Measurements from ENCODE around the gene DLG5.

DLG5 gene

DNA sequence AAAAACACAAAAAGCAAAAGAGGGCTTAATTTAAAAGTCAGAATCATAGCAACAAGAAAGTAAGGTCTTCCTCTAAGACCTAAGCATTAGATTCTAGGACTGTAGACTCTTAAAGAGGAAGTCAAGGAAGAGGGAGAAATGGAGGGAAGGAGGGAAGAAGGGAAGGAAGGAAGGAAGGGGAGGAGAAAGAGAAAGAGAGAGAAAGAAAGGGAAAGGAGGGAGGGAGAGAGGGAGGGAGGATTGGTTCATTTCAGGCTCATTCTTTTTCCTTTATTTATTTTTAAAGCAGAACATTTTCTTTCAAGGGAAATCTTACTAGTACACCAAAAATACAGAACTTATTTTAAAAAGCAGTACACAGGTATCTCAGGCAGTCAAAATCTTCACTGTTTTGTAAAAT is 81.1 kb downstream of the DLG5 start:
- Histone ChIP-seq H2AFZ (ENCODE audit: low read depth, low read length) (no peak overlapping the region), H3K27ac (ENCODE audit: low read length) (no peak overlapping the region), H3K79me2 (ENCODE audit: low read length) (no peaks in the 10 kb centered on the region), H4K20me1 (ENCODE audit: insufficient read depth, low read length) (no peaks in the 10 kb centered on the region), H3K9ac (ENCODE audit: low read length) (no peak overlapping the region), H3K4me3 (ENCODE audit: low read length) (no peak overlapping the region), H3K36me3 (replicated peaks; ENCODE audit: low read depth, low read length) (no peaks in the 10 kb centered on the region), H3K9me3 (ENCODE audit: insufficient read depth, low read length) (no peaks in the 10 kb centered on the region), H3K4me2 (ENCODE audit: low read length) (no peak overlapping the region), H3K27me3 (ENCODE audit: low read depth, low read length) (no peaks in the 10 kb centered on the region), H3K4me1 (ENCODE audit: low read length) (no peaks in the 10 kb centered on the region)
- TF ChIP-seq CTCF (IDR thresholded peaks at IDR 0.05; ENCODE audit: low read depth, low read length), result no peak
- no peak for TF ChIP-seq EZH2phosphoT487 (IDR thresholded peaks at IDR 0.05; ENCODE audit: low read depth)

DNA sequence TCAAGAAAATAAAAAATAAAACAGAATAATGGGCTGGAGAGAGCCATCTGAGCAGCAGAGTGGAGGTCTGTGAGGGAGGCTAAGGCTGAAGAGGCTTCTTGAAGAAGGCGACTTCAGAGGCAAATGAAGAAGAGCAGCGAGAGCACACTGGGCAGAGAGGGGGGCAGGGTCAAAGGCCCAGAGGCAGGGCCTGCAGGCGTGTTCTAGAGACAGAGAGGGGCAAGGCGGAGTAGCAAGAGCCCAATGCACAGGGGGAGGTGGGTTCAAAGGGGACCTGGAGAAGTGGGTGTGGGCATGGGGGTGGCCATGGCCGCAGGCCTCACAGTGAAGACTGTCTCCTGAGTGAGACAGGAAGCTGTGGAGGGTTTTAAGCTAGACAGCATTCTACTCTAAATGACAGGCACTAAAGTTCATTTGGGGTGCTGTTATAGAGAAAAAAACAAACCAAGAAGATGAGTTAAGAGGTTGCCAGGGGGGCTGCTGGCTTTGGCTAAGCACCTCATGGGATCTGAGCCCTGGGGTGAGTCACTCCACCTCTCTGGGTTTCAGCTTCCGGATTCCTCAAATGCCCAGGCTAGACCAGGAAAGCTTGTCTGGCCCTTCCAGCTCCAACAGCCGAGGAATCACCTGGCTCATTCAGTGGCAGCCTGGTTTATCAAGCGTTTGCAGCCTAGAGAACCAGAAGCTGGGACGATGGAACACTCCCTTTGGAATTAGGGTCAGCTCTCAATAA is 81.7 kb downstream of the DLG5 start:
- Histone ChIP-seq H4K20me1 (ENCODE audit: insufficient read depth, low read length) (no peaks in the 10 kb centered on the region), H3K27me3 (ENCODE audit: low read depth, low read length) (no peaks in the 10 kb centered on the region), H3K4me2 (ENCODE audit: low read length) (no peak overlapping the region), H3K4me3 (ENCODE audit: low read length) (no peak overlapping the region), H3K79me2 (ENCODE audit: low read length) (no peaks in the 10 kb centered on the region), H3K4me1 (ENCODE audit: low read length) (no peaks in the 10 kb centered on the region), H2AFZ (ENCODE audit: low read depth, low read length) (no peak overlapping the region), H3K9ac (ENCODE audit: low read length) (no peak overlapping the region), H3K27ac (ENCODE audit: low read length) (no peak overlapping the region), H3K36me3 (replicated peaks; ENCODE audit: low read depth, low read length) (no peaks in the 10 kb centered on the region), H3K9me3 (ENCODE audit: insufficient read depth, low read length) (no peaks in the 10 kb centered on the region)
- TF ChIP-seq EZH2phosphoT487 (IDR thresholded peaks at IDR 0.05; ENCODE audit: low read depth), result no peak
- TF ChIP-seq CTCF (IDR thresholded peaks at IDR 0.05; ENCODE audit: low read depth, low read length), result no peak

DNA sequence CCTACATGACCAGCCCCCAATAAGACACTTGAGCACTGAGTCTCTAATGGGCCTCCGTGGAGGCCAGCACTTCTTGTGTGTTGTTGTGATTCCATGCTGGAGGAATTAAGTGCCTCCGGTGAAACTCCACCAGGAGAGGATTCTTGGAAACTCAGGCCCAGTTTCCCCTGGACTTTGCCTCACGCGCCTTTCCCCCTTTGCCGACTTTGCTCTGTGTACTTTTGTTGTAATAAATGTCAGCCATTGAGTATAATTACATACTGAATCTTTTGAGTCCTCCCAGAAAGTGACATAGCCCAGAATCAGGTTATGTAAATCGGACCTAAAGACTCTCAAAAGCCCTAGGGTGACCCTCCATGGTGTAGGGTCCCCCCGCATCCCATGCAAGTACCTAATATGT is 82.4 kb downstream of the DLG5 start:
- Histone ChIP-seq H3K27me3 (ENCODE audit: low read depth, low read length) (no peaks in the 10 kb centered on the region), H4K20me1 (ENCODE audit: insufficient read depth, low read length) (no peaks in the 10 kb centered on the region), H3K4me1 (ENCODE audit: low read length) (no peaks in the 10 kb centered on the region), H2AFZ (ENCODE audit: low read depth, low read length) (no peak overlapping the region), H3K4me2 (ENCODE audit: low read length) (no peak overlapping the region), H3K27ac (ENCODE audit: low read length) (no peak overlapping the region), H3K79me2 (ENCODE audit: low read length) (no peaks in the 10 kb centered on the region), H3K36me3 (replicated peaks; ENCODE audit: low read depth, low read length) (no peaks in the 10 kb centered on the region), H3K4me3 (ENCODE audit: low read length) (no peak overlapping the region), H3K9ac (ENCODE audit: low read length) (no peak overlapping the region), H3K9me3 (ENCODE audit: insufficient read depth, low read length) (no peaks in the 10 kb centered on the region)
- TF ChIP-seq CTCF (IDR thresholded peaks at IDR 0.05; ENCODE audit: low read depth, low read length) (no peak), EZH2phosphoT487 (IDR thresholded peaks at IDR 0.05; ENCODE audit: low read depth) (no peak)

DNA sequence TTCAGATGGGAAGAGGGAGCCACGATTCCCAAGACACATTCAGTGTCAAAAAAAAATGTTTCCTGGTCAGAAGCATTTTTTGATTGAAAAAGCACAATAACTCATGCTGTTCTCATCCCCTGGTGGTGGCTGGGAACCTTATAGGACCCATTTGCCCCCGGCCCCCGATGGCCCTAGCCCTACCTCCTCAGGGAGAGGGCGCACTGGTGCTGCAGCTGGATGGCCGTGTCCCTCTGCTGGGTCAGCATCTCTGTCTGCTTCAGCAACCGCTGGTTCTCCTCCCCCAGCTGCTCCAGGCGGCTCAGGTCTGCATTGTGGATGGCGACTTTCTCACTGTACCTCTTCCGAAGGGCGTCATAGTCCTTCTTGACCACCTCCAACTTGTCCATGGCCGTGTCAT is 83.3 kb downstream of the DLG5 start:
- Histone ChIP-seq H3K4me3 (ENCODE audit: low read length) (no peak overlapping the region), H4K20me1 (ENCODE audit: insufficient read depth, low read length) (no peaks in the 10 kb centered on the region), H3K4me2 (ENCODE audit: low read length) (no peak overlapping the region), H2AFZ (ENCODE audit: low read depth, low read length) (no peak overlapping the region), H3K9me3 (ENCODE audit: insufficient read depth, low read length) (no peaks in the 10 kb centered on the region), H3K79me2 (ENCODE audit: low read length) (no peaks in the 10 kb centered on the region), H3K27ac (ENCODE audit: low read length) (no peak overlapping the region), H3K27me3 (ENCODE audit: low read depth, low read length) (no peaks in the 10 kb centered on the region), H3K4me1 (ENCODE audit: low read length) (no peaks in the 10 kb centered on the region), H3K9ac (ENCODE audit: low read length) (no peak overlapping the region), H3K36me3 (replicated peaks; ENCODE audit: low read depth, low read length) (no peaks in the 10 kb centered on the region)
- TF ChIP-seq EZH2phosphoT487 (IDR thresholded peaks at IDR 0.05; ENCODE audit: low read depth) (no peak), CTCF (IDR thresholded peaks at IDR 0.05; ENCODE audit: low read depth, low read length) (no peak)

Data from OCI-LY3 (cell line).